SK-N-SH treated with all-trans-retinoic acid at 6 μM for 48 hours (cell line): Measurements from ENCODE around the gene PLEKHM3.

Experiments
- ATAC-seq: fragments of 200-7000 bp; cut with Tn5 transposase; 3 replicates; pipeline ENCODE4 v1.9.1; 2020; ENCODE audit warnings: mild to moderate bottlenecking, moderate library complexity
- ARNTL ChIP-seq: fragments of 450-650 bp; formaldehyde crosslinking; IDR thresholded peaks from 2 replicates; pipeline ENCODE4 v1.5.0; 2020; ENCODE audit warnings: low read depth, mild to moderate bottlenecking, moderate library complexity, borderline replicate concordance
- BACH2 ChIP-seq: fragments of 250-450 bp; sonication (Bioruptor Pico); IDR thresholded peaks from 2 replicates; pipeline ENCODE4 v1.9.0; 2021; ENCODE audit warnings: mild to moderate bottlenecking, borderline replicate concordance
- CSDC2 ChIP-seq: fragments of 250-450 bp; sonication (Bioruptor Pico); IDR thresholded peaks from 2 replicates; pipeline ENCODE4 v1.5.0; 2020; ENCODE audit warnings: mild to moderate bottlenecking, moderate library complexity
- ESRRG ChIP-seq: fragments of 250-450 bp; sonication (Bioruptor Pico); IDR thresholded peaks from 2 replicates; pipeline ENCODE4 v1.6.1; 2021; ENCODE audit warnings: mild to moderate bottlenecking
- GLIS3 ChIP-seq: fragments of 250-450 bp; sonication (Bioruptor Pico); IDR thresholded peaks from 2 replicates; pipeline ENCODE4 v1.5.0; 2020; ENCODE audit warnings: mild to moderate bottlenecking, moderate library complexity
- ISL1 ChIP-seq: fragments of 250-450 bp; sonication (Bioruptor Pico); IDR thresholded peaks from 2 replicates; pipeline ENCODE4 v2.1.2; 2022; ENCODE audit warnings: mild to moderate bottlenecking, moderate library complexity
- OSR1 ChIP-seq: fragments of 250-450 bp; sonication (Bioruptor Pico); IDR thresholded peaks from 2 replicates; pipeline ENCODE4 v1.8.0; 2022; ENCODE audit warnings: moderate library complexity, mild to moderate bottlenecking, inconsistent platforms
- PPARA ChIP-seq: fragments of 250-450 bp; sonication (Bioruptor Pico); IDR thresholded peaks from 2 replicates; pipeline ENCODE4 v1.5.0; 2020; ENCODE audit warnings: mild to moderate bottlenecking, borderline replicate concordance
- RARB ChIP-seq: fragments of 250-450 bp; sonication (Bioruptor Pico); IDR thresholded peaks from 2 replicates; pipeline ENCODE4 v1.8.0; 2021; ENCODE audit warnings: mild to moderate bottlenecking, moderate library complexity
- SNAI2 ChIP-seq: fragments of 250-450 bp; sonication (Bioruptor Pico); IDR thresholded peaks from 2 replicates; pipeline ENCODE4 v1.5.0; 2020; ENCODE audit warnings: mild to moderate bottlenecking, moderate library complexity
- TCF4 ChIP-seq: fragments of 250-450 bp; sonication (Bioruptor Pico); IDR thresholded peaks from 2 replicates; pipeline ENCODE4 v1.8.0; 2021; ENCODE audit warnings: mild to moderate bottlenecking, moderate library complexity, borderline replicate concordance
- TOX ChIP-seq: fragments of 250-450 bp; sonication (Bioruptor Pico); IDR thresholded peaks from 2 replicates; pipeline ENCODE4 v1.8.0; 2021; ENCODE audit warnings: mild to moderate bottlenecking, moderate library complexity, borderline replicate concordance
- ZC3H10 ChIP-seq: fragments of 250-450 bp; sonication (Bioruptor Pico); IDR thresholded peaks from 2 replicates; pipeline ENCODE4 v1.5.1; 2021; ENCODE audit warnings: mild to moderate bottlenecking, moderate library complexity
- ZFP30 ChIP-seq: fragments of 450-650 bp; formaldehyde crosslinking; IDR thresholded peaks from 2 replicates; pipeline ENCODE4 v1.5.0; 2022; ENCODE audit warnings: mild to moderate bottlenecking, moderate library complexity
- ZNF565 ChIP-seq: fragments of 450-650 bp; formaldehyde crosslinking; conservative IDR thresholded peaks from 2 replicates; pipeline ENCODE4 v1.5.0; 2020; ENCODE audit warnings: low read depth, mild to moderate bottlenecking, moderate library complexity
- ZNF8 ChIP-seq: fragments of 450-650 bp; formaldehyde crosslinking; IDR thresholded peaks from 2 replicates; pipeline ENCODE4 v1.5.0; 2020; ENCODE audit warnings: mild to moderate bottlenecking, moderate library complexity
- TF ChIP-seq, protein P1 (sequence below): fragments of 250-450 bp; sonication (Bioruptor Pico); IDR thresholded peaks from 2 replicates; pipeline ENCODE4 v1.5.0; 2020; ENCODE audit warnings: mild to moderate bottlenecking, moderate library complexity
- TF ChIP-seq, protein P2 (sequence below): fragments of 250-450 bp; sonication (Bioruptor Pico); IDR thresholded peaks from 2 replicates; pipeline ENCODE4 v1.8.0; 2020; ENCODE audit warnings: mild to moderate bottlenecking, moderate library complexity, borderline replicate concordance
- TF ChIP-seq, protein P3 (sequence below): fragments of 250-450 bp; sonication (Bioruptor Pico); IDR thresholded peaks from 2 replicates; pipeline ENCODE4 v1.5.1; 2021; ENCODE audit warnings: mild to moderate bottlenecking, moderate library complexity
- TF ChIP-seq, protein P4 (sequence below): fragments of 250-450 bp; sonication (Bioruptor Pico); IDR thresholded peaks from 2 replicates; pipeline ENCODE4 v1.5.1; 2020; ENCODE audit warnings: low read depth, mild to moderate bottlenecking, moderate library complexity
- TF ChIP-seq, protein P5 (sequence below): fragments of 250-450 bp; sonication (Bioruptor Pico); IDR thresholded peaks from 2 replicates; pipeline ENCODE4 v1.8.0; 2021; ENCODE audit warnings: low read depth, mild to moderate bottlenecking, moderate library complexity, borderline replicate concordance

PLEKHM3 gene

DNA sequence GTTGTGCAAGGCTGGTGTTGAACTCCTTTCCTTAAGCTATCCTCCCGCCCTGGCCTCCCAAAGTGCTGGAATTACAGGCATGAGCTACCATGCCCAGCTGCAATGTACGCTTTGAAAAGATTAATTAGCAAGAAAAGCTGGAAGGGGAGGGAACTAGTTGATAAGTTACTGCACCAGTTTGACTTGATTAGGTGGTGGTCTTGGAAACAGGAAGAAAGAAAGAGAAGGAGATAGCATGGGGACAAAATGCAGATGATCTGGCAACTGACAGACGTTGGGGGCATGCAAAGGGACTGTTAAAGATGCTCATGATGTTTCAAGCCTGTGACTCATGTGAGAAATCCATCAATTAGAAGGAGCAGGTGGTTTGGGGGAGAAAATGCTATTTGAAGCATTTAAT, 68.6 kb downstream of the PLEKHM3 start:
- TF ChIP-seq, protein P1, sequence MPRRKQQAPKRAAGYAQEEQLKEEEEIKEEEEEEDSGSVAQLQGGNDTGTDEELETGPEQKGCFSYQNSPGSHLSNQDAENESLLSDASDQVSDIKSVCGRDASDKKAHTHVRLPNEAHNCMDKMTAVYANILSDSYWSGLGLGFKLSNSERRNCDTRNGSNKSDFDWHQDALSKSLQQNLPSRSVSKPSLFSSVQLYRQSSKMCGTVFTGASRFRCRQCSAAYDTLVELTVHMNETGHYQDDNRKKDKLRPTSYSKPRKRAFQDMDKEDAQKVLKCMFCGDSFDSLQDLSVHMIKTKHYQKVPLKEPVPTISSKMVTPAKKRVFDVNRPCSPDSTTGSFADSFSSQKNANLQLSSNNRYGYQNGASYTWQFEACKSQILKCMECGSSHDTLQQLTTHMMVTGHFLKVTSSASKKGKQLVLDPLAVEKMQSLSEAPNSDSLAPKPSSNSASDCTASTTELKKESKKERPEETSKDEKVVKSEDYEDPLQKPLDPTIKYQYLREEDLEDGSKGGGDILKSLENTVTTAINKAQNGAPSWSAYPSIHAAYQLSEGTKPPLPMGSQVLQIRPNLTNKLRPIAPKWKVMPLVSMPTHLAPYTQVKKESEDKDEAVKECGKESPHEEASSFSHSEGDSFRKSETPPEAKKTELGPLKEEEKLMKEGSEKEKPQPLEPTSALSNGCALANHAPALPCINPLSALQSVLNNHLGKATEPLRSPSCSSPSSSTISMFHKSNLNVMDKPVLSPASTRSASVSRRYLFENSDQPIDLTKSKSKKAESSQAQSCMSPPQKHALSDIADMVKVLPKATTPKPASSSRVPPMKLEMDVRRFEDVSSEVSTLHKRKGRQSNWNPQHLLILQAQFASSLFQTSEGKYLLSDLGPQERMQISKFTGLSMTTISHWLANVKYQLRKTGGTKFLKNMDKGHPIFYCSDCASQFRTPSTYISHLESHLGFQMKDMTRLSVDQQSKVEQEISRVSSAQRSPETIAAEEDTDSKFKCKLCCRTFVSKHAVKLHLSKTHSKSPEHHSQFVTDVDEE (CRISPR knock-in tag): no peak
- TF ChIP-seq TCF4 (CRISPR knock-in tag): no peak
- TF ChIP-seq, protein P2, sequence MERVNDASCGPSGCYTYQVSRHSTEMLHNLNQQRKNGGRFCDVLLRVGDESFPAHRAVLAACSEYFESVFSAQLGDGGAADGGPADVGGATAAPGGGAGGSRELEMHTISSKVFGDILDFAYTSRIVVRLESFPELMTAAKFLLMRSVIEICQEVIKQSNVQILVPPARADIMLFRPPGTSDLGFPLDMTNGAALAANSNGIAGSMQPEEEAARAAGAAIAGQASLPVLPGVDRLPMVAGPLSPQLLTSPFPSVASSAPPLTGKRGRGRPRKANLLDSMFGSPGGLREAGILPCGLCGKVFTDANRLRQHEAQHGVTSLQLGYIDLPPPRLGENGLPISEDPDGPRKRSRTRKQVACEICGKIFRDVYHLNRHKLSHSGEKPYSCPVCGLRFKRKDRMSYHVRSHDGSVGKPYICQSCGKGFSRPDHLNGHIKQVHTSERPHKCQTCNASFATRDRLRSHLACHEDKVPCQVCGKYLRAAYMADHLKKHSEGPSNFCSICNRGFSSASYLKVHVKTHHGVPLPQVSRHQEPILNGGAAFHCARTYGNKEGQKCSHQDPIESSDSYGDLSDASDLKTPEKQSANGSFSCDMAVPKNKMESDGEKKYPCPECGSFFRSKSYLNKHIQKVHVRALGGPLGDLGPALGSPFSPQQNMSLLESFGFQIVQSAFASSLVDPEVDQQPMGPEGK: no peak
- TF ChIP-seq BACH2: no peak
- TF ChIP-seq OSR1 (CRISPR knock-in tag): no peak
- no peak for TF ChIP-seq TOX (CRISPR knock-in tag)
- TF ChIP-seq, protein P3, sequence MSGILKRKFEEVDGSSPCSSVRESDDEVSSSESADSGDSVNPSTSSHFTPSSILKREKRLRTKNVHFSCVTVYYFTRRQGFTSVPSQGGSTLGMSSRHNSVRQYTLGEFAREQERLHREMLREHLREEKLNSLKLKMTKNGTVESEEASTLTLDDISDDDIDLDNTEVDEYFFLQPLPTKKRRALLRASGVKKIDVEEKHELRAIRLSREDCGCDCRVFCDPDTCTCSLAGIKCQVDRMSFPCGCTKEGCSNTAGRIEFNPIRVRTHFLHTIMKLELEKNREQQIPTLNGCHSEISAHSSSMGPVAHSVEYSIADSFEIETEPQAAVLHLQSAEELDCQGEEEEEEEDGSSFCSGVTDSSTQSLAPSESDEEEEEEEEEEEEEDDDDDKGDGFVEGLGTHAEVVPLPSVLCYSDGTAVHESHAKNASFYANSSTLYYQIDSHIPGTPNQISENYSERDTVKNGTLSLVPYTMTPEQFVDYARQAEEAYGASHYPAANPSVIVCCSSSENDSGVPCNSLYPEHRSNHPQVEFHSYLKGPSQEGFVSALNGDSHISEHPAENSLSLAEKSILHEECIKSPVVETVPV (CRISPR knock-in tag): no peak
- TF ChIP-seq ISL1 (CRISPR knock-in tag): no peak
- no peak for TF ChIP-seq SNAI2 (CRISPR knock-in tag)
- no peak for TF ChIP-seq PPARA (CRISPR knock-in tag)
- no peak for TF ChIP-seq ZFP30 (CRISPR knock-in tag)
- no peak for TF ChIP-seq ZC3H10 (CRISPR knock-in tag)
- no peak for TF ChIP-seq ZNF8 (CRISPR knock-in tag)
- TF ChIP-seq CSDC2 (CRISPR knock-in tag): no peak
- ATAC-seq: no peak

DNA sequence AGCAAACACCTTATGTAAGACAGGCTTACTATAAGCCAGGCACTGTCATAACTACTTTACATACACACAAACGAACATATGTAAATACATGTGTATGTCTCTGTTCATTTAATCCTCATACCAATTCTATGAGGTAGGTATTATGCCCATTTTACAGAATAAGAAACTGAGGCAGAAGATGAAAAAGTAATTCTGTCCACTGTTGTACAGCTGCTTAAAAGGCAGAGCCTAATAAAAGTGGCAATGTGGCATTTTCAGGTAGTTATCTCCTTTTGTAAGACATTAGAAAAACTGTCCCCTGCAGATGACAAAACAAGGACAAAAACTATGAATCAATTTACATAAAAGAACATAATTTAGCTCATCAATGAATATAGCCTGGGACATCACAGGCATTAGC, 69.9 kb downstream of the PLEKHM3 start:
- ATAC-seq: no peak
- TF ChIP-seq ISL1 (CRISPR knock-in tag): no peak
- TF ChIP-seq, protein P2: no peak
- TF ChIP-seq, protein P4, sequence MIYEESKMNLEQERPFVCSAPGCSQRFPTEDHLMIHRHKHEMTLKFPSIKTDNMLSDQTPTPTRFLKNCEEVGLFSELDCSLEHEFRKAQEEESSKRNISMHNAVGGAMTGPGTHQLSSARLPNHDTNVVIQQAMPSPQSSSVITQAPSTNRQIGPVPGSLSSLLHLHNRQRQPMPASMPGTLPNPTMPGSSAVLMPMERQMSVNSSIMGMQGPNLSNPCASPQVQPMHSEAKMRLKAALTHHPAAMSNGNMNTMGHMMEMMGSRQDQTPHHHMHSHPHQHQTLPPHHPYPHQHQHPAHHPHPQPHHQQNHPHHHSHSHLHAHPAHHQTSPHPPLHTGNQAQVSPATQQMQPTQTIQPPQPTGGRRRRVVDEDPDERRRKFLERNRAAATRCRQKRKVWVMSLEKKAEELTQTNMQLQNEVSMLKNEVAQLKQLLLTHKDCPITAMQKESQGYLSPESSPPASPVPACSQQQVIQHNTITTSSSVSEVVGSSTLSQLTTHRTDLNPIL (CRISPR knock-in tag): no peak
- TF ChIP-seq CSDC2 (CRISPR knock-in tag): no peak
- TF ChIP-seq BACH2: no peak
- TF ChIP-seq SNAI2 (CRISPR knock-in tag): no peak
- TF ChIP-seq GLIS3: no peak
- TF ChIP-seq ESRRG (CRISPR knock-in tag): no peak
- TF ChIP-seq ZFP30 (CRISPR knock-in tag): no peak
- no peak for TF ChIP-seq PPARA (CRISPR knock-in tag)
- no peak for TF ChIP-seq RARB (CRISPR knock-in tag)
- TF ChIP-seq ZNF565 (CRISPR knock-in tag): no peak
- TF ChIP-seq ZC3H10 (CRISPR knock-in tag): no peak
- TF ChIP-seq ZNF8 (CRISPR knock-in tag): no peak
- no peak for TF ChIP-seq OSR1 (CRISPR knock-in tag)
- no peak for TF ChIP-seq TOX (CRISPR knock-in tag)
- TF ChIP-seq, protein P3 (CRISPR knock-in tag): no peak
- no peak for TF ChIP-seq TCF4 (CRISPR knock-in tag)
- TF ChIP-seq, protein P5, sequence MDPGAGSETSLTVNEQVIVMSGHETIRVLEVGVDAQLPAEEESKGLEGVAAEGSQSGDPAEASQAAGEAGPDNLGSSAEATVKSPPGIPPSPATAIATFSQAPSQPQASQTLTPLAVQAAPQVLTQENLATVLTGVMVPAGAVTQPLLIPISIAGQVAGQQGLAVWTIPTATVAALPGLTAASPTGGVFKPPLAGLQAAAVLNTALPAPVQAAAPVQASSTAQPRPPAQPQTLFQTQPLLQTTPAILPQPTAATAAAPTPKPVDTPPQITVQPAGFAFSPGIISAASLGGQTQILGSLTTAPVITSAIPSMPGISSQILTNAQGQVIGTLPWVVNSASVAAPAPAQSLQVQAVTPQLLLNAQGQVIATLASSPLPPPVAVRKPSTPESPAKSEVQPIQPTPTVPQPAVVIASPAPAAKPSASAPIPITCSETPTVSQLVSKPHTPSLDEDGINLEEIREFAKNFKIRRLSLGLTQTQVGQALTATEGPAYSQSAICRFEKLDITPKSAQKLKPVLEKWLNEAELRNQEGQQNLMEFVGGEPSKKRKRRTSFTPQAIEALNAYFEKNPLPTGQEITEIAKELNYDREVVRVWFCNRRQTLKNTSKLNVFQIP (CRISPR knock-in tag): no peak
- no peak for TF ChIP-seq ARNTL
- TF ChIP-seq, all 23 proteins: peak for 0
